HG02763 (cell line): ENCODE measurements around the gene SNX25.
"Not testable (repeated sequence)": the region's sequence is repeated elsewhere in the genome, so short reads cannot be mapped to it uniquely, and the experiment has no call there.

Experiments used
- ATAC-seq: cut with Tn5 transposase; IDR thresholded peaks from one replicate; pipeline ENCODE4 v1.9.1; 2021; ENCODE audit warnings: mild to moderate bottlenecking, moderate library complexity; ENCODE audit not compliant: unreplicated experiment

Gene SNX25

GRCh38 chr4:185257694-185258093 lies 48.3 kb downstream of the SNX25 start:
- no peak for ATAC-seq

GRCh38 chr4:185258741-185259140 lies 49.3 kb downstream of the SNX25 start:
- not testable (repeated sequence) for ATAC-seq

- no peak for ATAC-seq
Observed at GRCh38 chr4:185259719-185260118, 50.3 kb downstream of the SNX25 start.

GRCh38 chr4:185261946-185262345 lies 52.5 kb downstream of the SNX25 start:
- ATAC-seq: no peak

- ATAC-seq: peak; percentile 45
Observed at GRCh38 chr4:185263419-185263818, 54.0 kb downstream of the SNX25 start.

GRCh38 chr4:185265942-185266341 lies 56.5 kb downstream of the SNX25 start:
- peak; percentile 83 for ATAC-seq

DNA sequence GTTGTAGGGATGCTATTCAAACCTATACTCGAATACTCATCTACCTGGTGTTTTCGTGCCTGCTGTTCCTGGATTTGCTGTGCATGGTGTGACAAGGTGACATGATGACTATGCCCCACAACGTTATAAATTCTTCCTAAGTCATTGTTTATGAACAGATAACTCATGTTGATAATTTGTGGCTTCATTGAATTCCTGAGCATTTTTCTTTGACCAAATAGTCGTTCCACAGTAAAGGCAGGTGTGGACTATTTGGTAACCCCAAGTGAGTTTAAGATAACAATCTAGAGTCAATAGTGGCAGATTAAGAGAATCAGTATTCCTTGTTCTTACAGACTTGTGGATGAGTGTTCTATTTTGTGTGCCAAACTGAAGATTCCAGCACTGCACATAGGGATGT lies 59.9 kb downstream of the SNX25 start:
- no peak for ATAC-seq

DNA sequence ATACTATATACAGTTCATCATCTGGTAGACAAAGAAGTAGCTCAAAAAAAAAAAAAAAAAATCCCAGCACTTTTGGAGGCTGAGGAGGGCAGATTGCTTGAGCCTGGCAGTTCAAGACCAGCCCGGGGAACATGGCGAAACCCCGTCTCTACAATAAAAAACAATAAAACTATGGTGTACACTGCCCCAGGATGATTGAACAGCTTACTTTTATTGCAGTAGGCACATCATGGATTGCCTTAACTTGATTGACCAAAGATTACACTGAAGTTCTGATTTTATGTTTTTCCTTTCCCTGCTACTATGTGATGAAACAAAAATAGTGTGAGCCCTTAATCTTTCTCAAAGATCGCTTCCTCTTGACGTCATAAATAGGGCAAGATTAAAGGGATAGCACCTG lies 60.6 kb downstream of the SNX25 start:
- ATAC-seq: no peak

DNA sequence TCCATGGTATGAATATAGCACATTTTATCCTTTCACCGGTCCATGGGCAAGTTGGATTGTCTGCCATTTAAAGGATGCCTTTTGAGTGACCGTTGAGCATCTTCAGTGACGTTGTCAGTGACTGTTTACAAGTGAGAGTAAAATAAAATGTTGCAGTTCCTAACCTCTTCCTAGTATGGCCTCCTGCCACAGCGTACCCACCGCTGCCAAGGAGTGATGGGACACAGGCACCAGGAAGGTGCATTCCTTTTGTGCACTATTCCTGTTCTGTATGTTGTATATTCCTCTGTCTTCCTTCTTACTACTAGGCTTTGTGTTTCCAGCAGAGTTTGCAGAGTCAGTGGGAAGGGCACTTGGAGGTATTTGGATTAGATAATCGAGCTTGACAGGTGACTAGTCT lies 61.5 kb downstream of the SNX25 start:
- ATAC-seq: no peak

- ATAC-seq: no peak
Observed at GRCh38 chr4:185272245-185272644, 62.8 kb downstream of the SNX25 start.

- ATAC-seq: no peak
Observed at GRCh38 chr4:185275501-185275900, 66.1 kb downstream of the SNX25 start.

DNA sequence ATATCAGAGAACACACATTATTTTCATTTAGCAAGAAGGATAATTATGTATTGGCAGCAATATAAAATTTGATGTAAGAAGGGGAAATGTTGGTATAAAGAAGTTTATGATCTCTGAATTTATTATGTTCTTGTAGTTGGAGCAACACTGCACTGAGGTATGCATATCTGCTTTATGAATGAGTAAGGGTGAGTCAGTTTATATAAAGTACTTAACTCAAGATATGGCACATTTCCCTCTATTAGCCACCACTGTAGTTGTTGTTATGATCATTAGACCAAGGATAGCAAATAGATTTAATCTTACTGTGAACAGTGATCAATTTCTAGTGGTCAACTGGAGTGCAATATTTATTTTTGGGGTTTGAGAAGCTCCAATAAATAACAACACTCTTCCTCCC lies 66.6 kb downstream of the SNX25 start:
- no peak for ATAC-seq

- ATAC-seq: no peak
Observed at GRCh38 chr4:185278716-185279115, 69.3 kb downstream of the SNX25 start.

DNA sequence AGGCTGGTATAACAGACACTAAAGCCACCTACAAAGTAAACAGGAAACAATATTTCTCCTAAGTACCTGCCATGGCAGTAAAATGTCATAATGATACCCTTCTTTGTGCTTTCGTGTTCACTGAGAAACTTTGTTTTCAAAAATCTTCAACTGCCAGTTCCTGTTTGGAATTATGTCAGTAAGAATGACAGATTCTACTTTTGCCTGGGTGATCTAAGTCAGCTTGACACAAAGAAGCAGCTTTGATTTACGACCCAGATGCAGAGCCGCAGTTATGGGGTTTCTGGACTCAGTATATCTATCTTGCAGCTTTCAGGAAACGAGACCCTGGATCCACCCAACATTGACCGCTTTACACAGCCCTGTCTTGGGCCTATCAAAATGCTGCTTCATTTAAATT lies 71.2 kb downstream of the SNX25 start:
- ATAC-seq: no peak

DNA sequence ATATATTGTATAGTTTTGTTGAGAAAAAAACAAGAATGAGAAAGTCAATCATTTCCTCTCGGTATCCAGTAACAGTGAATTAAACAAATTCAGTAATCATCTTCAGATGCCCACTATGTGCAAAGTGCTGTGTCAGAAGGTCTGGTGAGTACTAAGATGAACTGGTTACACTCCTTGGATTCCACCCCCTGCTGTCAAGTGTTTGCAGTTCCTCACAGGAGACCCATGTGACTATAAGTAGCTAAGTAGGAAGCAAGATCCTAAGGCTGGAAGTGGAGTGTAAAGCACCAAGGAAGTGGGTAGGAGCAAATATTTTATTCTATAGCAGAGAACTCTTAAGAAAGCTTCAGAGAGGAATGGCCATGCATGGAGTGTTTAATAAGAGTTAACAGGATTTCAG lies 73.6 kb downstream of the SNX25 start:
- no peak for ATAC-seq

GRCh38 chr4:185283723-185284122 lies 74.3 kb downstream of the SNX25 start:
- no peak for ATAC-seq

DNA sequence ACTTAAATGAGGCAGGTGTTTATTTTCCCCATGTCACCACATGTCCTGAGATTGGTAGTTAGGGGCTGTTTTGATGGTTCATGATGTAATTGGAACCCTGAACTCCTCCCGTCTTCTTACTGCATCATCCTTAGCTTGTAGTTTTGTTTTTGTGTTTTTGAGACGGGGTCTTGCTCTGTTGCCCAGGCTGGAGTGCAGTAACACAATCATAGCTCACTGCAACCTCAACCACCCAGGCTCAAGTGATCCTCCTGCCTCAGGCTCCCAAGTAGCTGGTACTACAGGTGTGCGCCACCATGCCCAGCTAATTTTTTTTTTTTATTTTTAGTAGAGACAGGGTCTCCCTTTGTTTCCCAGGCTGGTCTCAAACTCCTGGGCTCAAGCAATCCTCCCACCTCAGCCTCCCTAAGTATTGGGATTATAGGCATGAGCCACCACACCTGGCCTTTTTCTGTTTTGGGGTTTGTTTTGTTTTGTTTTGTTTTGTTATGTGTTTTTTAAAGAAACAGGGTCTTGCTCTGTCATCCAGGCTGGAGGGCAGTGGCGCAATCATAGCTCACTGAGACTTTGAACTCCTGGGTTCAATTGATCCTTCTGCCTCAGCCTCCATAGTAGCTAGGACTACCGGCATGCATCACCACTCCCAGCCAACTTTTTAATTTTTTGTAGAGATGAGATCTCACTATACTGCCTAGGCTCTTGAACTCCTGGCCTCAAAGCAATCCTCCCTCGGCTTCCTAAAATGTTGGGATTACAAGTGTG lies 76.4 kb downstream of the SNX25 start:
- no peak for ATAC-seq

DNA sequence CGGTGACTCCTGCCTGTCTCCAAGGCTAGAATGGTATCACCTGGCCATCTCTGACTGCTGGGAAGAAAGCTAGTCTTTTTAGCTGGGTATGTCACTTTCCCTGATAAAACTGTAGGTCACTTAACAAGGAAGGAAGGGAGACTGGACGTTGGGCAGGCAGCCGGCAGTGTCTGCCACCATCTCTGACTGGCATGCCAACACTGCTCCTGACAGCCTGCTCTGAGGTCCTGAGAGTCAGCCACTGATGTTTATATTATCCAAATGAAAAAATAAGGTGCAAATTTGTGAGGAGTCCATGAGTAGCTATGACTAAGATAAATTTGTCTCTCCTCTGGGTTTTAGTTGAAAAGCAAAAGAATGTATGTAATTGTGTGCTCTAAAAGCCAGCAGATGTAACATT lies 77.2 kb downstream of the SNX25 start:
- ATAC-seq: no peak

DNA sequence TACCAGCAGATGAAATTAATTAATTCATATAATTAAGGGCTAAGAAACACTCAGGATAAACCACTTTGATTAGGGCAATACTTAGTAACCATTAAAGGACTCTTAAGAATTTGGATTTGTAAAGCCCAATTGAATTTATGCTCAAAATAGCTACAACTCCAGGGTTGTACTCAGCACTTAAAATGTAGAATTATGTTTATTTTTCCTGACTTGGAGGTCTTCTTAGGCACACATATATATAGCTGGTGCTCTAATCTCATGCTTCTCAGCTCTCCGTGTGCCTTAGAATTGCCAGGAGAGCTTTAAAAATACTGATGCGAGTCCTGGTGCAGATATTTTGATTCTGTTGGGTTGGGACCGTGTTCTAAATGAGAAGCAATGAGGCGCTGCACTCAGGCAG lies 77.6 kb downstream of the SNX25 start:
- no peak for ATAC-seq

GRCh38 chr4:185290018-185290607 lies 80.7 kb downstream of the SNX25 start:
- ATAC-seq: no peak

DNA sequence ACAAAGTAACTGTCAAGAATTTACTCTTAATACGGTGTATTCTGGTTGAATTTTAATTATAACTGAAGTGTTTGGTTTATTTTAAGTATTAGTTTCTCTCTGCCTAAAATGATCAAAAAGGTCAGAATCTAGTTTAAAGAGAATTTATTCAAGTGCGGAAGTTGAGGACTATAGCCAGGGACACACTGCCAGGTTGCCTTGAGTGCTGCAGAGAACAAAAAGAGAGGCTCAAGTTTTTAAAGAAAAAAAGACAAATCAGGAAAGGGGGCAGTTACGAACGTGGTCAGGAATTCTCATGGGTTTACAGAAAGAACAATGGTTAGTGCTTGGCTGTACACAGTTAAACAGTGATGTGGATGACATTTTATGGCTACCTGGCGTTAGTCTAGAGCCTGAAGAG lies 81.3 kb downstream of the SNX25 start:
- ATAC-seq: no peak

GRCh38 chr4:185293202-185293601 lies 83.8 kb downstream of the SNX25 start:
- ATAC-seq: no peak
